CD1c-positive myeloid dendritic cell (primary cell): Measurements from ENCODE around the gene SLC22A2.
"Not testable (repeated sequence)": the region's sequence is repeated elsewhere in the genome, so short reads cannot be mapped to it uniquely, and the experiment has no call there.

Experiments used
- DNase-seq: peaks from one replicate; pipeline ENCODE4 v3.0.0-alpha.2; 2016; ENCODE audit errors: extremely low spot score

Gene SLC22A2

DNA sequence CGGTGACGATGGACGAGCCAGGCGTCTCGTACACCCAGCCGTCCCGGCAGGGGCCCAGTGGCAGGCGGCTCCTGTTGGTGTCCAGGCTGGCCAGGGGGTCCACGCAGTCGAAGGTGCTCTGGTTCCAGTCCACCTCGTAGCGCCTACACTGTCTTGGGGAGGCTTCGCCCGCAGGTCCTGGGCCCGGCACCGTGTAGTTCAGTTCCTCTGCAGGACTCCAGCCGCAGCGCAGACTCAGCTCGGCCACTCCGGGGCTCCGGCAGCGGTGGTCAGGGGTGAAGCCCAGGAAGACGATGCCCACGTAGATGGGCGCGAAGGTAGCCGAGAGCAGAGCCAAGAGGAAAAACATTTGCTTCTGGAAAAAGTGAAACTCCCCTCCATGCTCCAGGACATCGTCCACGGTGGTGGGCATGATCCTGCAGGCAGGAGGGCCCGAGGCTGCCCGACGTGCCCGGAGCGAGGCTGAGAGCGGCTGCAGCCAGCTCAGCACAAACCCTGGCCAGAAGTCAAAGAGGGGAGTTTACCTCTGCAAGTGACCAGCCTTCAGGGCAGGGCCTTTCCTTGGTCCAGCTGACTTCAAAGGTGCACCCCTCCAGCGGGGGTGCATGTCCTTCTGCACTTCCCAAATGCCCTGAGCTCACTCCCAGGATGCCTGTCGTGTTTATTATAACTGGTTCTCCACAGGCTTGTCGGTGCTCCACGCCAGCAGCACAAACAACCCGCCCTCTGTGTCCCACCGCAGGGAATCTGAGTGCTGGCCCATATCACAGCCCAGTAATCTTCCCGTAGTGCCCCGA, at the start of gene SLC22A2:
Gene SLC22A2, minus strand, starts transcription at position 476 of the 797 bp plus-strand sequence. Its CDS starts 64 bp downstream, at position 412.
- no peak for DNase-seq

DNA sequence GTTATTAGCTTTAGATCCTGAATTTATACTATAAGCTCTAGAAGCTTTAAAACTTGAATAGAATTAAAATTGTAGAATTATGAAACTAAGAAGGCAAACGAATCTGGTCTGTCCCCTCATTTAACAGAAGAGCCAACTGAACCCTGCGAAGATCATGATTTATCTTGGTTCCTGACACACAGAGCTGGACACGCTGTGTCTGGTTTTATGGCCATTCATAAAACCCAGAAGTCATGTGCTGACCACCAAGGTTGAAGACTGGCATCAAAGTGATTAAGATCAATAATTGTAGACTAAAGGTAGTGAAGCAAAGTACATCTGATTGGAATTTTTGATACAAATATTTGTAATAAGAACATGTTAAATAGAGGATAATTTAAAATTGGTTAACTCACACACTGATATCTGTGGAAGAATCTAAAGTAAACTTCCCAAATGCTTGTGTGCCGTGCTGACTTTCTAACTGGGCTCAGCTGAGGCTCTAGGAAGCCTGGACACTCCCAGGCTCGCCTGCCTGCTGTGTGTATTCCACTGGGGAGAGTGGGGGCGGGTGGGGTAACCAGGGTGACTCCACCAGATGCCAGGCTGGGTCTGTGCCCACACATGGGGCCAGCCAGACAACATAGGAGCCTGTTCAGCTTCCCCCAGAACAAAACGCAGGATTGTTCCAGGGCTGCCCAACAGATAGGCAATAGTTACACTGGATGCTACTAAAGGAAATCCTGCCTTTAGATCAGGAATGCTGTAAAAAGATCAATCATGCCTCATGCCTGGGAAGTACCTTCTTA, 47.5 kb upstream of the SLC22A2 start:
- no peak for DNase-seq

DNA sequence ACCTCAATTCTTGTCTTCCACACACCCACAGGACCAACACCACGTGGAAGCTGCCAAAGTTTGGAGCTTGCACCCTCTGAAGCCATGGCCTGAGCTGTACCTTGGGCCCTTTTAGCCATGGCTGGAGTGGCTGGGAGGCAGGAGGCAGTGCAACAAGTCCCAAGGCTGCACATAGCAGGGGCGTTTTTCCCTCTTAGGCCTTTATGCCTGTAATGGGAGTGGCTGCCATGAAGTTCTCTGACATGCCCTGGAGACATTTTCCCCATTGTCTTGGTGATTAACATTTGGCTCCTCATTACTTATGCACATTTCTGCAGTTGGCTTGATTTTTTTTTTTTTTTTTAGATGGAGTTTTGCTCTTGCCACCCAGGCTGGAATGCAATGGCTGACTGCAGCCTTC, 45.2 kb upstream of the SLC22A2 start:
- no peak for DNase-seq

DNA sequence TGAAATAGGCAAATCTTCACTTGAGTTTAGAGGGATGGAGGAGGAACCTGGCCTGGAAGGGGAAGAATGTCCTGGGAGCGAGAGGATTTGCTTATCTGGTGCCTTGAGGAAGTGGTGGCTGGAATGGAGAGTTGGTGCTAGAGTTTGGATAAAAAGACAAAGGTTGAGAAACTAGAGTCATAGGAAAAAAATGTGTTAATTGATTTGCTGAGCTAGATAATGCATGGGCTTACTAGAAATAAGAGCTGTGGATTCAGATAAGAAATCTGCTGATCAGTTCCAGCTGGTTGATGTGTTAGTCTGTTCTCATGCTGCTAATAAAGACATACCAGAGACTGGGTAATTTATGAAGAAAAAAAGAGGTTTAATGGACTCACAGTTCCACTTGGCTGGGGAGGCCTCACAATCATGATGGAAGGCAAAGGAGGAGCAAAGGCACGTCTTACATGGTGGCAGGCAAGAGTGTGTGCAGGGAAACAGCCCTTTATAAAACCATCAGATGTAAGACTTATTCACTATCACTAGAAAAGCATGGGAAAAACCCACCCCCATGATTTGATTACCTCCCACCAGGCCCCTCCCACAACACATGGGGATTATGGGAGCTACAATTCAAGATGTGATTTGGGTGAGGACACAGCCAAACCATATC, 43.9 kb upstream of the SLC22A2 start:
- DNase-seq = not testable (repeated sequence)

DNA sequence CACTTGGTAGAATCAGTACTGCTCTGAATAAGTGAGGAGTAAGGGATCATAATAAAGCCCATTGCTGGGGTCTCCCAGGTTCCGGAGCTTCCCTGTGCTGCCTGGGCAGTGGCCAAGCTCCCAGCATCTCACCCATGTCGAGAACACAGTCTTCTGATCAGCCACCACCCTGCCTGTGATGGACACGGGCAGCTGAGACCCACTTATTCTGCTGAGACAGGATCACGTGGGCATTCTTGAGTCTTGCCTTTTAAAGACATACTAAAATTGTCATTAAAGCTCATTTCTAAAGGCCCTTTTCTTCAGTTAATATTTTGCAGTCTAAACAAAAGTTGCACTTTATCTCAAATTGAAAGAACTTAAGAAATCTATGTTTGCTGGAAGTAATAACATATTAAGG, 42.7 kb upstream of the SLC22A2 start:
- no peak for DNase-seq

DNA sequence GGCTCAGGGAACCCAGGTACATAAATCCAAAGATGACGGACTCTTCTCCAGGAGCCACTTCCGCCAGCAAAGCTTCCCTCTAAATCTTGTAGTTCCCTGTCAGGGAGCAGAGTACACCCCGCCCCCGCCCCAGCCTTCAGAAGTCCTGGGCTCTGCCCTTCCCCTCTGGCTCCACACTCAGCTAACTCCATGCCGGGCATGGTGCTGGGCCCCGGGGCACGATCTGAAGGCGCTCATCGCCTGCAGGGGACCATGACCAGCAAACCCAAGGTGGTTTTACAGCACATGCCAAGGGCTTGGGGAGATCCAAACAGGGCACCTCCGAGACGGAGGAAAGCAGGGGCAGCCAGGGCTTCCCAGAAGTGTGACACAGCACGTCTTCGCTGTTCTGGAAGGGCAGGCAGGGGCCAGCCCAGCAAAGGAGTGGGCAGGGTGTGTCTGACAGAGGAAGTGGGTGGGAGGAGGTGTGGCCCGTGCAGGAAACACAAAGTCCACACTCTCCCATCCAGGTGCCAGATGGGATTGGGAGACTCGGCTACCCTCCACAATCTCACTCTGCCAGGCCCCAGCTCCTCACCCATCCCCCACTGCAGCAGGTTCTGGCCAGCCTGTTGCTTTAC, 41.6 kb upstream of the SLC22A2 start:
- no peak for DNase-seq

DNA sequence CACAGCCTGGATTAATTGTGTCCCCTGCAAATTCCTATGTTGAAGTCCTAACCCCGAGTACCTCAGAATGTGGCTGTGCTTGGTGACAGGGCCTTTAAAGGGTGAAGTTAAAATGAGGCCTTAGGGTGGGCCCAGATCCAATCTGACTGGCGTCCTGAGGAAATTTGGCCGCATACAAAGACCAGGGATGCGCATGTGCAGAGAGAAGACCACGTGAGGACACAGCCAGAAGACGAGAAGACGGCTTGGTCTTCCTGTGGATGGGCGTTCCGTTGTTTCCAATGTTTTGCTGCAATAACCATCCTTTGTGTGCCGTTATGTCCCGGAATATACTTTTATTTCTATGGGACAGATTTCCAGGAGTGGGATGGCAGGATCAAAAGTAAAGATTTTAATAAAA, 40.9 kb upstream of the SLC22A2 start:
- DNase-seq = no peak

DNA sequence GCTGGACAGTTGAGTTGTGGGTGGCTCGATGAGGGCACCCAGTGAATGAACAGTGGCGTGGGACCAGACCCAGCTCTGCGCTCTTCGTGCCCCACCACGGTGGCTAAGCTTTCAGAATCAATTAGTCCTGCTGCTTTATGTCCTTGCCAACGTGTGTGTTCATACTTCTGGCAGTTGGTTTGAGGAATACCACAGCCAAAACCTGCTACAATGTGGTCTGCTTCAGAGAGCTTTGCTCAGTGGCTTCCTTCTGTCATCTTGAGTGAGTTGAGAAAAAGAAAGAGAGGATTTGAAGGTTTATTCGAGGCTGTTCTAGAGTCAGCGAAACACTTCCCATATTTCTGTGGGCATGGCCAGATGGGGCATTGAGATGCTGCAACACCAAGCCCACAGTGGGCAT, 39.5 kb upstream of the SLC22A2 start:
- DNase-seq = no peak

DNA sequence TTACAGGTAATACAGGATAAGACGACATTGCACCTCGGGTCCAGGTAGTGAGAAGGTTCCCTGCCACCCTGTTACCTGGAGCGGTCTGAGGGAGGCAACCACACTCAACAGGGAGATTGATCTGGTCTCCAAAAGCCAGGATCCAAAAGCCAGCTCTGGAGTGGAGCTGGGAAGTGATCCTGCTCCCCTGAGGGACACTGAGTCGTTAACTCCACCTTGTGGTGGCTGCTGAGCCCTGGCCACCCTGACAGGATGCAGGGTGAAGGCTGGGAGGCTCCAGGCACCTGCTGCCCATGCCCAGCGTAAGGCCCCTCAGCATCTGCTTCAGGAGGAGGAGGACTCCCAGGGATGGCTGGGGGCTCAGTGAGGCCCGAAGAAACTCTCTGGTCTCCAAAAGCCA, 38.7 kb upstream of the SLC22A2 start:
- DNase-seq = no peak

DNA sequence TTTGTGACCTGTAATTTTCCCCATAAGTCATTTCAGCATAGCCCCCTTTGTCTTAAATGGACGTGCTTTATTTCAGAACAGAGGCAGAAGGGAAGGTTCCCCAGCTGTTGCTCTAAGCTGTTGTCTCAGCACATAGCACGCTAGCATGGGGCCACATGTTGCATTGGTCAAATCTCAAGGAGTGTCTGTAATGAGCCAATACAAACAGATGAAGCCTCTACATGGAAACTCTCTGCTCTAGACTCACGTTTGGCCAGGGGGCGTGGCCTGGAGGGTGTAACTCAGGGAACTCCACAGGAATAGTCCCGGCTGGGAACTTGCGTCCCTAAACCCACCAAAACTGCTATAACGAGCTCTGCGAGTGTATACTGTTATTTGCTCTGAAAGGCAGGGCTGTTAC, 35.2 kb upstream of the SLC22A2 start:
- no peak for DNase-seq

DNA sequence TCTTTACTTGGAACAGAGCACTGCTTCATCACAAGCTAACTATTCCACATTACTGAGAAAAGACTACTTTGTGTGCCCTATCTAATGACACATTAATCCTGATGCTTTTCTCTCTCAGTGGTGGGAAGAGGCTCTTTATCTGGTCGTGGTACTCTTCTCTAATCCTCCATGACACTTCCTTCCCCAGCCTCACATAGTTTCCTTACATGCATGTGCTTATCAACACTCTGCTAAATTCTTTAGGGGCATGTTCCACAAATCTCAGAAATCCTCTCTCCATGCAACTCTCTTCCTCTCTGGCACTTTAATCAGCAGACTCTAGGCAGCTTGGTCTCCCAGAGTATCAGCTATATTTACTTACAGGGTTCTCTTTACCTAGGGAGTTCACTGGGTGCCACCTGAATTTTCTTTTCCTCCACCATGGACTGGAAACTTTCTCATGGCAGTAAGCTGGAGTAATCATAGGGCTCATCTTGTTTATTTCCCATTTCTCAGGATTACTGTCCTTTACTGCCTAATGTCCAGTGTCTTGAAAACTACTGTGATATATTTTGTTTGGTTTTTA, 27.0 kb upstream of the SLC22A2 start:
- no peak for DNase-seq

DNA sequence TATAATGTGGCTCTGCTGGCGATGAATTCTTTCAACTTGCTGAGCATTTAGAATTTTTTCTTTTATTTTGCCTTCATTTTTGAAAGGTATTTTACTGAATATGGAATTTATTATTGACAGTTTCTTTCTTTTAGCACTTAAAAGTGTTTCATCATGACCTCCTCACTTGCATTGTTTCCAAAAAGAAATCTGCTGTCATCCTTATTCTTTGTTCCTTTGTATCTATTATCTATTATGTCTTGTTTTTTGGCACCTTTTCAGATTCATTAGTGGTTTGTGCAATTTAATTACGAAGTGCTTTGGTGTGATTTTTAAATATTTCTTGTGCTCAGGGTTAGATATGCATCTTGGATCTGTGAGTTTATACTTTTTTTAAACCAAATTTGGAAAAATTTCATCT, 26.0 kb upstream of the SLC22A2 start:
- DNase-seq = no peak

DNA sequence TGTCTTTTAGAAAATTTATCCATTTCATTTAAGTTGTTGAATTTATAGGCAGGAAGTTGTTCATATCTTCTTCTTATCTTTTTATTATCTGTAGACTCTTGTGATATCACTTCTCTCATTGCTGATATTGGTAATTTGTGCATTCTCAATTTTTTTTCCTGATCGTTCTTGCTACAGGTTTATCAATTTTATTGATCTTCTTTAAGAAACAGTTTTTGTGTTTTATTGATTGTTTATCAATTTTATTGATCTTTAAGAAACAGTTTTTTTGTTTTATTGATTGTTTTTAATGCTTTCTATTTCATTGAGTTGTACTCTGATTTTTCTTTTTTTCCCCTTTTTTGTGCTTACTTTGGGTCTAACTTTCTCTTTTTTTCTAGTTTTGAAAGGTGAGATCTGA, 23.8 kb upstream of the SLC22A2 start:
- DNase-seq = no peak

DNA sequence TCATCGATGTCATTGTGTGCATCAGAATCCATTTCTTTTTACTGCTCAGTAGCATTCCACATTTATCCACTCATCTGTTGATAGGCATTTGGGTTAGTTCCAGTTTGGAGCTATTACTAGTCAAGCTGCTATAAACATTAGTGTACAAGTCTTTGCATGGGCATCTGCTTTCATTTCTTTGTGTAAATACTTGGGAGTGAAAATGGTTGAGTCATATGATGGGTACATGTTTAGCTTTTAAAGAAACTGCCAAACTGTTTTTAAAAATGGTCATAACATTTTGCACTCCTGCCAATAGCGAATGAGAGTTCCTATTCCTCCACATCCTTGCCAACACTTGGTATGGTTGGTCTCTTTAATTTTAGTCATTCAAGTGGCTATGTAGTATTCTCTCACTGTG, 21.2 kb upstream of the SLC22A2 start:
- DNase-seq = no peak

DNA sequence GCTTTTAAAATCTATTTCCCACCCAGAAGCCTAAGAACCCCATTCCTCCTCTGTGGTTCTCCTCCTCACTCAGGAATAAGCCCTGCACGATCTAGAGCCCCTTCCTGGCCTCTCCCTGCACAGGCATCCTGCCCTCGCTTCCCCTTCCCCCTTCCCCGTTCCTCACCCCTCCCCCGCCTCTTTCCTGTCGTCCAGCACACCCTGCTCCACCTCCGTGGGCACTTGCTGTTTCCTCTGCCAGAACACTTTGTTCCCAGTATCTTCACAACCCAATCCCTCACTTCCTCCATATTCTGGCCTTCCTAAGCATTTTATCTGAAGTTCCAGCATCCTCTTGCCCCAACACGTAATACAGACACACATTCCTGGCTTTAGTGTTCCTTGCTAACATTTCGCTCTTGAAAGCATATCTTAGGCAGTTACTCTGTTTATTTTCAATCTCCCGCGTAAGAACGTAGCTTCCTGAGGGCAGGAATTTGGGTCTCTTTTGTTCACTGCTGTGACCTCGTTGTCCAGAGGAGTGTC, 20.2 kb upstream of the SLC22A2 start:
- DNase-seq = no peak

DNA sequence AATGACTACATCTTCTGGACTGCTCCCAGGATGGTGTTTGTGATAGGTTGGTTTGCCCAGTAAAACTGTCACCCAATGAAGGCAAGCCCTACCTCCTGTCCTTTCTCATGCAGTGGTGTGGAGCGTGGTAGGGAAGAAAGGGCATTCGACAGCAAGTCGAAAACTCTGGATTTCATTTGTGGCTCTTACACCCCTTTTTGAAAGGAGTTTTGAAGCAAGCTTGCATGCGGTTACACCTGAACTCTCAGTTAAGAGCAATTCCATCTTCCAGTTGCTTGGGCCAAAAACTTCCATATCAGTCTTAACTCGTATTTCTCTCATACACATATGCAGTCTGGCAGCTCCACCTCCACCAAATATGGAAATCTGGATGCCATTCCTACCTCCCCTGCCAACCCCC, 19.7 kb upstream of the SLC22A2 start:
- no peak for DNase-seq

DNA sequence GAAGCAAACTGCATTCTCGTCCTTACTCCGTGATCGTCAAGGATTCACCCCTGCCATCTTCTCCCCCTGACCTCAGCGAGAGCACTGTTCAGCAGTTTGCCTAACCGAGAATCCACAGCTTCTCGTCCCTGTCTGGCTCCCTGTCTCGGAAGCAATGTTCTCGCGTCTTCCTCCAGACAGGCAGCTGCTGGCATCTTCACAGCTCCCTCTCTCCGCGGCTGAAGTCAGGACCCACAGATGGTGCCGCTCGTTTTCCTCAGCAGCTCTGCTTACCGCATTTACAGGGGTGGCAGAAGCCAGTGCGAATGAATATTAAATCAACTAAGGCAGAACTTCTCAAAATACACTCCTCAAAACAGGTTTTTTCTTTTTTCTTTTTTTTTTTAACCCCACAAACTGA, 18.9 kb upstream of the SLC22A2 start:
- DNase-seq = no peak

DNA sequence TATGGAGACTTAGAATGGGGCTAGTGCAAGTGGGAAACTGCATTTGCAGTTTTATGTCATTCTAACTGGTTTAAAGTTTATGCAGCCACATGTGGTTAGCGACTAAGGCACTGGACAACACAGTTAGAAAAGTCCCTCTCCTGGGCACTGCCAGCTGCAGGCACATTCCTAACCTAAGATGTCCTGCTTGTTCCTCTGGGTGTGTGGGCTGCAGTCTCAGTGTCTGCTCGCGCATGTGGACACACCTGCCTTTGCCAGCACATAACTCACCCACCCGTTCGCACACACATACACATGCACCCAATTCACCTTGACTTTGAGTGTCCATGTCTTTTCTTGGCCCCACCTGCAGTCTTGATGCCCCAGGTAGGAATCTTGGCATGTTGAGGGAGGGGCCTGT, 18.5 kb upstream of the SLC22A2 start:
- no peak for DNase-seq

DNA sequence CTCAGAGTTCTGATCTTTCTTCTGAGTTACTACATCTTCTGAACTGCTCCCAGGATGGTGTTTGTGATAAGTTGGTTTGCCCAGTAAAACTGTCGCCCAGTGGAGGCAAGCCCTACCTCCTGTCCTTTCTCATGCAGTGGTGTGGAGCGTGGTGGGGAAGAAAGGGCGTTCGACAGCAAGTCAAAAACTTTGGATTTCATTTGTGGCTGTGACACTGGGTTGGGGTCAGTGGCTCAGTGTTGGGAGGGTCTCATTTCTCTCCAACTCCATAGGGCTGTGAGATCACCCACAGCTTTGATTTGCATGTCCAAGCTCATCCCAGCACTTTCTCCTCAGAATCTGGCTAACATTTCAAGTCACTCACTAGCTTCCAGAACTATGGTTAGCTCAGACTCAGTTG, 17.5 kb upstream of the SLC22A2 start:
- DNase-seq = no peak

DNA sequence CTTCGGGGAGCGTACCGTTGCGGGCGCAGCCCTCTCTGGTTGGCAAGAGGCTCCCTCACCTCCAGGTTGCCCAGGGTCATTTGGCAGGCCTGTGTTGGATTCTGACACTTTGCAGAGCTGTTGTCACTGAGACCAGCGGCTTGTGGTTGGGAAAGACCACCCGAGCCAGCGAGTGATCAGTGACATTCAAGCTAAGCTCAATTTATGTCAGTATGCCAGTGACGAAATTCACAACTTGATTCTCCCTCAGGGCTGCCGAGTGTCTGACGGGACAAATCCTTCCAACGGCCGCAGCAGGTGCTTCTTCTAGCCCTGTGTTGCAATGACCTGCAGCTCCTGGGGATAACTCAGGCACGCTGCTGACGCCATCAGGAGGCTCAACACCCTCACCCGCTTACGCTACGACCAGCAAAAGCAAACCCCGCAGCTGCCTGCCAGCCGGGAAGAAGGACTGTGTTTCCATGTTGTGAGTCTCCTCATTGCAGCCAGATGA, 16.9 kb upstream of the SLC22A2 start:
- no peak for DNase-seq

DNA sequence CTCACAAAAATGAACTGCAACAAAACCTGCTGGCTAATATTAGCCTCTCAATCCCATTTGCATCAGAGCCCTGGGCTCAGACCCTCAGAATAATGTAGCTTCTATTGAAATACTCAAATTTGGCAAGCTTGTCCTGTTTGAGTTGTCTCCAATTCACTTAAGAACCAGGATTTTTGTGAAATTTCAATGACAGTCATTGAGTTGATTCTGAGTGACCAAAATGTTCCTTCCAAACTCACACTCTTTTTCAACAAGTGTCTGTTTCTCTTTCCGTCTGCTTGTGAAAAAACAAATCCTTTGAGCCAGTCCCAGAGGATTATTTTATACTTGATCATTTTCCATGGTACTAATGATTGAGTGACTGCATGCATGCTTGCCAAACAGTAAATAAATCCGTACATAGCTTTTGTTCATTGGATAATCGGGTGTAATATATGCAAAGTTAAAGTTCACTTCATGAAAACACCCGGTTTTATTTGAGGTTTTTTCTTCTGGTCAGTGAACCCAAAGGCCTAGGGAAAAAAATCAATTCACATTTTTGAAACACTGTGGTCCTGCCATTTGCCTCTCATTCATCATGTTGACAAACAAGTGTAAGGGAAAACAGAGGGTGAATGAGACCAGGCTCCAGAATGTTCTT, 16.4 kb upstream of the SLC22A2 start:
- DNase-seq = no peak
